ENCODE data around the gene NATD1.

The NATD1 gene

GRCh38 chr17:21218831-21219380 is 34.3 kb downstream of the NATD1 start:
- H3K36me3 ChIP-seq (ENCODE audit: insufficient read depth, low read length), result no peaks in the 10 kb centered on the region
- WGBS, result 97% methylated on average over 3 of the region's 3 CpGs
- peaks cover 10% of the 10 kb centered on the region; the same call in 1 of the 2 replicates for H3K4me1 ChIP-seq (ENCODE audit: insufficient read depth, low read length)
- no peaks in the 10 kb centered on the region for H3K27me3 ChIP-seq (ENCODE audit: insufficient read depth, low read length)
- H3K27ac ChIP-seq (ENCODE audit: low read depth, low read length), result no peak overlapping the region
- H3K4me3 ChIP-seq (ENCODE audit: low read length), result no peak overlapping the region
- H3K9me3 ChIP-seq (ENCODE audit: insufficient read depth, low read depth, low read length), result no peaks in the 10 kb centered on the region
- no peak overlapping the region for H3K9ac ChIP-seq (ENCODE audit: low read depth, low read length)

GRCh38 chr17:21218101-21218500 is 35.1 kb downstream of the NATD1 start:
- WGBS, result 69% methylated on average over 3 of the region's 3 CpGs
- Histone ChIP-seq H3K9ac (ENCODE audit: low read depth, low read length) (no peak overlapping the region), H3K27ac (ENCODE audit: low read depth, low read length) (no peak overlapping the region), H3K36me3 (ENCODE audit: insufficient read depth, low read length) (no peaks in the 10 kb centered on the region), H3K9me3 (ENCODE audit: insufficient read depth, low read depth, low read length) (no peaks in the 10 kb centered on the region), H3K4me1 (ENCODE audit: insufficient read depth, low read length) (peaks cover 10% of the 10 kb centered on the region; the same call in 1 of the 2 replicates), H3K4me3 (ENCODE audit: low read length) (no peak overlapping the region), H3K27me3 (ENCODE audit: insufficient read depth, low read length) (no peaks in the 10 kb centered on the region)

DNA sequence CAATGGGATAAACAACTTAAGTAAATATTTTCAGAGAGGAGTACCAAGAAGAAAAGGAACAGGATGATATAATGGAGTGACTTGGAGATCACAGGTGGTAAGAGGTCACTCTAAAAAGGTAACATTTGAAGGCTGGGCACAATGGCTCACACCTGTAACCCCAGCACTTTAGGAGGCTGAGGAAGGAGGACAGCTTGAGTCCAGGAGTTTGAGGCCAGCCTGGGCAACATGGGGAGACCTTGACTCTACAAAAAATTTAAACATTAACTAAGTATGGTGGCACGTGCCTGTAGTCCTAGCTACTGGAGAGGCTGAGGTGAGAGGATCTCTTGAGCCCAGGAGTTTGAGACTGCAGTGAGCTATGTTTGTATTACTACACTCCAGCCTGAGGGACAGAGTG is 35.9 kb downstream of the NATD1 start:
- H3K27ac ChIP-seq (ENCODE audit: low read depth, low read length), result no peak overlapping the region
- 100% methylated on average over 1 of the region's 1 CpG for WGBS
- H3K9ac ChIP-seq (ENCODE audit: low read depth, low read length), result no peak overlapping the region
- peaks cover 16% of the 10 kb centered on the region for H3K4me1 ChIP-seq (ENCODE audit: insufficient read depth, low read length)
- no peaks in the 10 kb centered on the region for H3K9me3 ChIP-seq (ENCODE audit: insufficient read depth, low read depth, low read length)
- no peak overlapping the region for H3K4me3 ChIP-seq (ENCODE audit: low read length)
- H3K27me3 ChIP-seq (ENCODE audit: insufficient read depth, low read length), result no peaks in the 10 kb centered on the region
- no peaks in the 10 kb centered on the region for H3K36me3 ChIP-seq (ENCODE audit: insufficient read depth, low read length)

DNA sequence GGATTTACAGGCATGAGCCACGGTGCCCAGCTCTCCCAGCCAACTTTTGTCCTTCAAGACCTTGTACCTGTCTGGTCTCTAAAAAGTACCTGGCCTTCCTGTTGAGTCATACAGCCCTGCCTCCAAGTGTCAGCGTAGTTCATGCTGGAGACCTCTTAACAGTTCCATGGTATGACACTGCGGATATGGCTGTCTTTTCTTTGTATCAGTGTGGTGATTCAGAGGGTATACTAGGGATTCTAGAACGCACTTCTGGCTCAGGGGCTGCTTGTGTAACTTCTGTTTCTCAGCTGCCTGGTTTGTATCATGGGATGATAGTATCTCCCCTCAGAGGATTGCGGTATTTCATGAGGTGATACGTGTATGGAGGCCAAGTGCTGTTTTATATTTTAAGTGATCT is 37.3 kb downstream of the NATD1 start:
- peaks cover 21% of the 10 kb centered on the region for H3K4me1 ChIP-seq (ENCODE audit: insufficient read depth, low read length)

GRCh38 chr17:21214777-21215541 is 38.3 kb downstream of the NATD1 start:
- 6% methylated on average over 23 of the region's 23 CpGs for WGBS
- H3K4me1 ChIP-seq (ENCODE audit: insufficient read depth, low read length), result peaks cover 21% of the 10 kb centered on the region
- peak overlapping the region; percentile 96 for H3K4me3 ChIP-seq (ENCODE audit: low read length)
- peak overlapping the region; percentile 98 for H3K9ac ChIP-seq (ENCODE audit: low read depth, low read length)
- H3K27me3 ChIP-seq (ENCODE audit: insufficient read depth, low read length), result no peaks in the 10 kb centered on the region
- peak overlapping the region; percentile 100; the same call in 1 of the 2 replicates for H3K27ac ChIP-seq (ENCODE audit: low read depth, low read length)
- H3K36me3 ChIP-seq (ENCODE audit: insufficient read depth, low read length), result peaks cover 13% of the 10 kb centered on the region
- no peaks in the 10 kb centered on the region for H3K9me3 ChIP-seq (ENCODE audit: insufficient read depth, low read depth, low read length)

More for the DNA sequence above, 37.3 kb downstream of the NATD1 start:
- WGBS, result 90% methylated on average over 6 of the region's 6 CpGs
- Histone ChIP-seq H3K9ac (ENCODE audit: low read depth, low read length) (0 out of 2 replicates have a peak overlapping the region, but pooled peaks have one; percentile 13), H3K27me3 (ENCODE audit: insufficient read depth, low read length) (no peaks in the 10 kb centered on the region), H3K27ac (ENCODE audit: low read depth, low read length) (no peak overlapping the region), H3K36me3 (ENCODE audit: insufficient read depth, low read length) (peaks cover 3% of the 10 kb centered on the region), H3K4me3 (ENCODE audit: low read length) (no peak overlapping the region), H3K9me3 (ENCODE audit: insufficient read depth, low read depth, low read length) (no peaks in the 10 kb centered on the region)

DNA sequence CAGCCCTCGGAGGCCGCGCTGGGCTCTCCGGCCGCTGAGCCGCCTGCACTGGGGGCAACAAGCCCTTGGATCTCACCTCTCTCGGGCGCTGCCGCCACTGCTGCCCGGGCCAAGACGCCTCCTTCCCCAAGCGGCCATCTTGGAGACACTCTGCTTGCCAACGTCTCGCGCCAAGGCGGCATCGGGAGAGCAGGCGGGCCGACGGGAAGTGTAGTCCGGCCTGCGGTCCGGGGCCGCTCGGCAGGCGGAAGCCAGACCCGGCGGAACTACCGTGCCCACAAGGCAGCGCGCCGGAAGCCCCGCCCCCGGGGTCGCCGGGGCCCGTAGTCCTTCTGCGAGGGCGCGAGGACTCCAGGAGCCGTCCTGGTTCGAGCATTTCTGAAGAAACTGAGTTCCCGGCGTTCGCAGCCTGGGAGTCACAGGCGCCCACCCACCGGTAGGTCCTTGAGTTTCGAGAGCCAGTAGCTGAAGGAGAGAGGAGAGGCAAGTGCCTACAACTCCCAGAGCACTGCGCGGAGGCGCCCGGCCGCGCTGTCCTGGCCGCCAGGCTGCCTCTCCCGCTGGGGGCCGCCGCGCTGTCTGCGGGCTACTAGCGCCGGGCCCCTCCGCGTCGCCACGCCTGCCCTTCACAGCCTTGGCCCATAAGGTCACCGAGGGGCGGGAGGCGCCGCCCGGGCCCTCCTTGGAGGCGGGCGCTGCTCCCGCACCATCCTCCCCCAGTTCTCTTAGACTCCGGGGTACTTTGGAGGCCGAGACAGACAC is 39.0 kb downstream of the NATD1 start, which contains the start of gene TMEM11:
Gene TMEM11, minus strand, starts transcription at position 147 of the 762 bp plus-strand sequence. Its CDS starts 9 bp downstream, at position 138.
- H3K27ac ChIP-seq (ENCODE audit: low read depth, low read length), result peak within 1 kb of the TSS; percentile 100
- no peaks in the 10 kb centered on the region for H3K27me3 ChIP-seq (ENCODE audit: insufficient read depth, low read length)
- H3K9ac ChIP-seq (ENCODE audit: low read depth, low read length), result peak within 1 kb of the TSS; percentile 98
- under 1% methylated on average over 76 of the region's 76 CpGs for WGBS
- H3K4me3 ChIP-seq (ENCODE audit: low read length), result peak within 1 kb of the TSS; percentile 96
- peaks cover 21% of the 10 kb centered on the region for H3K4me1 ChIP-seq (ENCODE audit: insufficient read depth, low read length)
- peaks cover 20% of the 10 kb centered on the region for H3K36me3 ChIP-seq (ENCODE audit: insufficient read depth, low read length)
- no peaks in the 10 kb centered on the region for H3K9me3 ChIP-seq (ENCODE audit: insufficient read depth, low read depth, low read length)

DNA sequence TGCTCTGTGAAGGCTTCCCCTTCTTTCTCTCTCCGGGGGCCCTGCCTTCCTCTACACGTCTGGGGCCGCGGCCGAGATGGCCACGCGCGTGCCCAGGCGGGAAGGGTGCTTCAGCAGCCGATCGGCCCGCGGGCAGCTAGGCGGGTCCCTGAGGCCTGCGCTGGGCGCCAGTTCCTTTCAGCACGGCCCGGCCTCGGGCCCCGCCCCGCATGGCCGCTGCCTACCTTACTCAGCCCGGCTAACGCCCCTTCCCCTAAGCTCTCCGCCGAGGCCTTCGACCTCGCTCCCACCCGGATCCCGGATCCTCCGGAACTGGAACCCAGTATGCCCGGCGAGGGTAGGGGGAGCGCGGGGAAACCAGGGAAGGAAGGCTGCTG is 39.6 kb downstream of the NATD1 start:
- Histone ChIP-seq H3K36me3 (ENCODE audit: insufficient read depth, low read length) (peaks cover 22% of the 10 kb centered on the region), H3K9me3 (ENCODE audit: insufficient read depth, low read depth, low read length) (no peaks in the 10 kb centered on the region), H3K9ac (ENCODE audit: low read depth, low read length) (peak overlapping the region; percentile 98), H3K27me3 (ENCODE audit: insufficient read depth, low read length) (no peaks in the 10 kb centered on the region), H3K27ac (ENCODE audit: low read depth, low read length) (peak overlapping the region; percentile 100), H3K4me1 (ENCODE audit: insufficient read depth, low read length) (peaks cover 21% of the 10 kb centered on the region), H3K4me3 (ENCODE audit: low read length) (peak overlapping the region; percentile 96)
- WGBS, result under 1% methylated on average over 35 of the region's 35 CpGs

- Histone ChIP-seq H3K27me3 (ENCODE audit: insufficient read depth, low read length) (no peaks in the 10 kb centered on the region), H3K4me3 (ENCODE audit: low read length) (peak overlapping the region; percentile 96), H3K4me1 (ENCODE audit: insufficient read depth, low read length) (peaks cover 21% of the 10 kb centered on the region), H3K27ac (ENCODE audit: low read depth, low read length) (peak overlapping the region; percentile 100; the same call in 1 of the 2 replicates), H3K9ac (ENCODE audit: low read depth, low read length) (peak overlapping the region; percentile 98), H3K9me3 (ENCODE audit: insufficient read depth, low read depth, low read length) (no peaks in the 10 kb centered on the region), H3K36me3 (ENCODE audit: insufficient read depth, low read length) (peaks cover 27% of the 10 kb centered on the region)
- 7% methylated on average over 18 of the region's 18 CpGs for WGBS
Measured at GRCh38 chr17:21212826-21213637, 40.2 kb downstream of the NATD1 start.

DNA sequence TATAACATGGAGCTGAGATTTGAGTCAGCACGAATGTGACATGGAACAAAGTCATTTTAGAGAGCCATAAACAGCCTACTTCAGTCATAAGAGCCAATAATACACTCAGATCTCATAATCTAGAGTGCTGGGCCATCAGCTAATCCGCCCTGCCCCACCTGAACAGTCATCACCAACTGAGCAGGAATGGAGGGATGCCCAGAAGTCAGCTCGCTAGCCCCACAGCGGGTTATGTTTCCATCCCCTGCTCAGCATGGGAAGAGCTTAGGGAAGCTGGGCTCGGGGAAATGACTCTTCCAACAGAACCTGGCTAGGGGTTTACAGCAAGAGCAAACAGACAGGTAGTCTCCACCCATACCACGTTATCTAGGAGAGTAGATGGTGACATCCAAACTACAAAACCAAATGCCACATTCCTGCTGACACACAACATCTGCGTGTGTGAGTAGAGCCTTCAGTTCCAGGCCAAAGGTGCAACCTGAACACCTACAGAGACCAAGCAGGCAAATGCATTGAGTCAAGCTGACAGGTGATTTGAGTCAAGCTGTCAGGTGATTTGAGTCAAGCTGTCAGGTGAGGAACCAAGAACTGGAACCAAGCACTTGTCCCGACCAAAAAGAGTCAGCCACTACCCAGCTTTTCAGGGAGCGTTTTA is 41.3 kb downstream of the NATD1 start:
- Histone ChIP-seq H3K9me3 (ENCODE audit: insufficient read depth, low read depth, low read length) (no peaks in the 10 kb centered on the region), H3K27me3 (ENCODE audit: insufficient read depth, low read length) (no peaks in the 10 kb centered on the region), H3K9ac (ENCODE audit: low read depth, low read length) (no peak overlapping the region; the same call in none of the 2 replicates), H3K36me3 (ENCODE audit: insufficient read depth, low read length) (peaks cover 27% of the 10 kb centered on the region), H3K4me3 (ENCODE audit: low read length) (peak overlapping the region; percentile 96; the same call in 1 of the 2 replicates), H3K4me1 (ENCODE audit: insufficient read depth, low read length) (peaks cover 21% of the 10 kb centered on the region), H3K27ac (ENCODE audit: low read depth, low read length) (no peak overlapping the region)
- 86% methylated on average over 9 of the region's 9 CpGs for WGBS

GRCh38 chr17:21210411-21211076 is 42.7 kb downstream of the NATD1 start:
- H3K9me3 ChIP-seq (ENCODE audit: insufficient read depth, low read depth, low read length), result no peaks in the 10 kb centered on the region
- H3K27ac ChIP-seq (ENCODE audit: low read depth, low read length), result no peak overlapping the region
- no peak overlapping the region for H3K4me3 ChIP-seq (ENCODE audit: low read length)
- H3K4me1 ChIP-seq (ENCODE audit: insufficient read depth, low read length), result peaks cover 16% of the 10 kb centered on the region; the same call in 1 of the 2 replicates
- peaks cover 27% of the 10 kb centered on the region for H3K36me3 ChIP-seq (ENCODE audit: insufficient read depth, low read length)
- WGBS, result 93% methylated on average over 15 of the region's 15 CpGs
- no peaks in the 10 kb centered on the region for H3K27me3 ChIP-seq (ENCODE audit: insufficient read depth, low read length)
- no peak overlapping the region for H3K9ac ChIP-seq (ENCODE audit: low read depth, low read length)
